DMS 273 treated with DMSO at 0.1 percent for 48 hours (cell line): ENCODE measurements around the gene PTPN4.
"Not testable (repeated sequence)": the region's sequence is repeated elsewhere in the genome, so short reads cannot be mapped to it uniquely, and the experiment has no call there.

Experiments
- DNase-seq: peaks from one replicate; lab custom pipeline; 2025; lab: John Stamatoyannopoulos, UW

PTPN4 gene

DNA sequence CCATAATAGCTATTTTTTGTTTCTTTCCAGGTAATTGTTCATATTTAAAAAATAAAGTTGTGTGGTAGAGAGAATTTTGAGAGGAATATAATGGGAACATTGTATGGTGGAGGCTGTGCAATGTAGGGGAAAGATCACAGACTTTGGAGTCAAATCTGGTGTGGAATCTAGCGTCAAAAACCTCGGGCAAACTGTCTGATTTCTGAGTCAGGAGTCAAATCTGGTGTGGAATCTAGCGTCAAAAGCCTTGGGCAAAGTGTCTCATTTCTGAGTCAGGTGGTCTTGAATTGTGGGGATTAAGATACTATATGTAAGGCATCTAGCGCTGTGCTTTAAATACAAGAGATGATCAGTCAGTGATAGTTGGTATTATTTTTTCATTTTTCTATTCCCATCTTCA is 5.1 kb downstream of the PTPN4 start:
- no peak for DNase-seq

- no peak for DNase-seq
Observed at GRCh38 chr2:119765433-119766002, 5.8 kb downstream of the PTPN4 start.

- no peak for DNase-seq
Observed at GRCh38 chr2:119766944-119767343, 7.2 kb downstream of the PTPN4 start.

- no peak for DNase-seq
Observed at GRCh38 chr2:119768742-119769141, 9.0 kb downstream of the PTPN4 start.

- DNase-seq, result no peak
Observed at GRCh38 chr2:119769645-119770044, 9.9 kb downstream of the PTPN4 start.

GRCh38 chr2:119771331-119771730 is 11.6 kb downstream of the PTPN4 start:
- DNase-seq, result no peak

- DNase-seq, result no peak
Observed at GRCh38 chr2:119772128-119772527, 12.4 kb downstream of the PTPN4 start.

GRCh38 chr2:119772767-119773166 is 13.0 kb downstream of the PTPN4 start:
- DNase-seq, result no peak

GRCh38 chr2:119774026-119774425 is 14.3 kb downstream of the PTPN4 start:
- DNase-seq, result no peak

- DNase-seq, result no peak
Observed at GRCh38 chr2:119775102-119775501, 15.4 kb downstream of the PTPN4 start.

DNA sequence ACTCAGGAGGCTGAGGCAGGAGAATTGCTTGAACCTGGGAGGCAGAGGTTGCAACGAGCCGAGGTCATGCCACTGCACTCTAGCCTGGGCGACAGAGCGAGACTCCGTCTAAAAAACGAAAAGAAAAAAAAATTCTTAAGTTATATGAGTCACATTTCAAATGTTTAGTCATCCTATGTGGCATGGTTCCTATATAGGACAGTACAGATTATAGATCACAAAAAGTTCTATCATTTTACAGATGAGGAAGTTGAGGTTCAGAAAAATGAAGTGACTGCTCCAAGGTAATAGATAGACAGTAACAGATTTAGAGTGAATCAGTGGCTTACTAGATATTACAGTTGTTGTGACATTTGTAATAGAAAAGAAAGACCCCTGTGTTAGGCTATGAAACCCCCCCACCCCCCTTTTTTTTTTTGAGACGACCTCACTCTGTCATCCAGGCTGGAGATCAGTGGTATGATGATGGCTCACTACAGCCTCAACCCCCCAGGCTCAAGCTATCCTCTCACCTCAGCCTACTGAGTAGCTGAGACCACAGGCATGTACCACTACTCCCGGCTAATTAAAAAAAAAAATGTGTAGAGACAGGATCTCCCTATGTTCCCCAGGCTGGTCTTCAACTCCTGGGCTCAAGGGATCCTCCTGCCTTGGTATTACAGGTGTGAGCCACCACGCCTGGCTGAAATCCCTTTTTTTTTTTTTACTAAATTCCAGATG is 22.7 kb downstream of the PTPN4 start:
- DNase-seq, result no peak

DNA sequence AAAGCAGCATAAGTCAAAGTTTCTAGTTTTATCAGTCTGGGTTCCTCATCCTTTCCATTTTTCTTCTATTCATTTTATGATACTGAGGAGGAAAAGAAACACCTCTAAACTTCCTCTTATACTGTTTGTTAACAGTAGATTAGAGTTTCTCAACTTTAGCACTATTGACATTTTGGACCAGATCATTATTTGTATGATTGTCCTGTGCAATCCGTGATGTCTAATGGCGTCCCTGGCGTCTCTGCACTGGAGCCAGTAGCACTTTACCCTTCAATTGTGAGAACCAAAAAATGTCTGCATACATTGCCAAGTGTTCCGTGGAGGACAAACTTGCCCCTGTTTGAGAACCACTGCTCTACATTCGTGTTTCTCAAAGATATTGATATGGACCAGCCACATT is 25.2 kb downstream of the PTPN4 start:
- no peak for DNase-seq

DNA sequence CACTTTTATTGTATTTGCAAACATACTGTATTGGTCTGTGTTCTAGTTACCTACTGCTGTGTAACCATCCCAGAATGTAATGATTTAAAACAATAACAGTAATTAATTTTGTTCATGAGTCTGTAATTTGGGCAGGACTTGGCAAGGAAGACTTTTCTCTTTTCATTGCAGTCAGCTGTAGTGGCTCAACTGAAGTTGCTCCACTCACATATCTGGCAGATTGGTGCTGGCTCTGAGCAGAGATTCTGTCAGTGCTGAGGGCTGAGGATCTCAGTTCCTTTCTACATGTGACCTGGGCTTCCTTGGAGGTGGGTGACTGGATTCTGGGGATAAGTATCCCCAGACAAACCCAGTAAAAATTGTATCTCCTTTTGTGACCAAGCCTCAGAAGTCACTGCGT is 26.6 kb downstream of the PTPN4 start:
- DNase-seq, result no peak

GRCh38 chr2:119788752-119789151 is 29.0 kb downstream of the PTPN4 start:
- DNase-seq, result no peak

- DNase-seq, result no peak
Observed at GRCh38 chr2:119790466-119790865, 30.7 kb downstream of the PTPN4 start.

- no peak for DNase-seq
Observed at GRCh38 chr2:119792907-119793312, 33.2 kb downstream of the PTPN4 start.

- no peak for DNase-seq
Observed at GRCh38 chr2:119794237-119794636, 34.5 kb downstream of the PTPN4 start.

DNA sequence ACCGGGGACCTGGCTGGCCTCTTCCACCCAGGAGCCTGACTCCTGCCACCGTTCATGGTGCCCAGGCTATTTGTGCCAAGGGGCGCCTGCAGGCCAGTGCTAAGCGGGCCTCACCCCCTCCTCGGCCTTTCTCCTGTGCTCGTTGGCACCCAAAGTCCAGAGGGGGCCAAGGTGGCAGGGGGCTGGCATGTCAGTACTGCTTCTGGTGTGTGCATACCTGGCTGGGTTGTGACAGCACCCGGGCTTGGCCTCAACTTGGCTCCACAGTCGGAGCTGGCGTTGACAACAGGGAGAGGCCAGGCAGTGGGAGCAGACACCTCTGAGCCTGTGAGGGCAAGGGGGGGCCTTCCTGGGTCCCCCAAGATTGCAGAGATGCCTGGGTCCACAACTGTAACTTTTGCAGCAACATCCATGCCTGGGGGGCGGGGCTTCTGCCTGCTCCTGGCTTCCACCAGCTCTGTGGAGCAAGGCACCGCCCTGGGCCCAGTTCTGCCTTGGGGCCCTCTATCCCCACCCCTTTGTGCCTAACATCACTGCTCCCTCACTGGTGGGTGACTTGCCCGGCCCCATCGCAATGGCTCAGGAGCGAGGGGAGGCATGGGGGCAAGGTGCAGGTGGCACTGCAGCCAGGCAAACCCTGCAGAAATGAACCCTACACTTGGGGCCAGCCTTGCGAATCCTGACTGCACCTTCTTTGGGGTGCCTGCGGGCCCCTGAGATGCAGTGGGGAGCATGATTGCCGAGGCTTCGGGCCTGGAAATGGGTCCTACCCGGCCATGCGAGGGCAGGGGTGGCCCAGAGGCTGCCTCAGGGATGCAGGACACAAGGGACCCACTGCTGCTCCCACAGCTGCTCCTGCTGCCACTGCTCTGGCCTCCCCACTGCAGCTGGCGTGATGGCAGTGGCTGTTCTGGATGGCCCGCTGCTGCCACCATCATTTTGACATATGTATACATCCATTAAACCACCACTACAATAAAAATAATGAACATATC is 35.9 kb downstream of the PTPN4 start:
- no peak for DNase-seq

- no peak for DNase-seq
Observed at GRCh38 chr2:119800376-119800902, 40.7 kb downstream of the PTPN4 start.

- no peak for DNase-seq
Observed at GRCh38 chr2:119801040-119801439, 41.3 kb downstream of the PTPN4 start.

DNA sequence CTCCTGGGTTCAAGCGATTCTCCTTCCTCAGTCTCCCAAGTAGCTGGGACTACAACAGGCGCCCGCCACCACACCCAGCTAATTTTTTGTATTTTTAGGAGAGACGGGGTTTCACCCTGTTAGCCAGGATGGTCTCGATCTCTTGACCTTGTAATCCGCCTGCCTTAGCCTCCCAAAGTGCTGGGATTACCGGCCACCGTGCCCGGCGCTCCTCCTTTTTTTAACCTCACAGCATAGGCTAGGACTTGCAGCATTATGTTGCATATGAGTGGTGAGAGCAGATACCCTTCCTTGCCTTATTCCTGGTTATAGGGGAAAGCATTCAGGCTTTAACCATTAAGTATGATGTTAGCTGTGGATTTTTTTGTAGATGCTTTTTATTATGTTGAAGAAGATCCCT is 42.3 kb downstream of the PTPN4 start:
- DNase-seq, result not testable (repeated sequence)

DNA sequence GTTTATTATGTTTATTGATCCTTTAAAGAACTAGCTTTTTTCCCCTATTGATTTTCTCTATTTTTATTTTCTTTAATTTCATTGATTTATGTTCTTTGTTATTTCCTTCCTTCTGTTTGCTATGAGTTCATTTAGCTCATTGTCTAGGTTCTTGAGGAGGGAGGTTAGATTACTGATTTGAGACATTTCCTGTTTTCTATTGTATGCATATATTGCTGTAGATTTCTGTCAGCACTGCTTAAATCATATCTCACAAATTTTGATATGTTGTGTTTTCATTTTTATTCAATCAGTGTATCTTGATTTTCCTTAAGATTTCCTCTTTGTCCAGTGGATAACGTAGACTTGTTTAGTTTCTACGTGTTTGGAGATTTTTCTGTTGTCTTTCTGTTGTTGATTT is 43.4 kb downstream of the PTPN4 start:
- DNase-seq, result no peak

DNA sequence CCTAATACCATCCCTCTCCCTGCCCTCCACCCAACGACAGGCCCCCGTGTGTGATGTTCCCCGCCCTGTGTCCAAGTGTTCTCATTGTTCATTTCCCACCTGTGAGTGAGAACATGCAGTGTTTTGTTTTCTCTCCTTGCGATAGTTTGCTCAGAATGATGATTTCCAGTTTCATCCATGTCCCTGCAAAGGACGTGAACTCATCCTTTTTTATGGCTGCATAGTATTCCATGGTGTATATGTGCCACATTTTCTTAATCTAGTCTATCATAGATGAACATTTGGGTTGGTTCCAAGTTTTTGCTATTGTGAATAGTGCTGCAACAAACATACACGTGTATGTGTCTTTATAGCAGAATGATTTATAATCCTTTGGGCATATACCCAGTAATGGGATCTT is 44.7 kb downstream of the PTPN4 start:
- DNase-seq, result not testable (repeated sequence)
